Lower leg skin (tissue), 4 donors: ENCODE results near the gene GARIN5B. TPM values are rescaled to one million over a fixed set of nuclear protein-coding genes. Genes with fewer than 3 reads are reported as not detected.
"Not testable (repeated sequence)": the region's sequence is repeated elsewhere in the genome, so short reads cannot be mapped to it uniquely, and the experiment has no call there.

Source experiments
- DNase-seq, 2 donors: peaks; one replicate each; pipeline ENCODE4 v3.0.0-alpha.2; 2019; ENCODE audit warnings: low spot score in 2 of 2
- H3K4me3 ChIP-seq: fragments of 200-600 bp; sonication (generic); 2 replicates; pipeline ENCODE4 v1.5.1; 2017; ENCODE audit warnings: mild to moderate bottlenecking, low read depth; ENCODE audit not compliant: poor library complexity, severe bottlenecking
- CTCF ChIP-seq, 3 donors: fragments of 450-650 bp; IDR thresholded peaks; one replicate each; pipeline ENCODE4 v1.5.1; 2016; ENCODE audit warnings: antibody characterized with exemption in 3 of 3, mild to moderate bottlenecking in 3 of 3, moderate library complexity in 2 of 3
- POLR2A ChIP-seq, 2 donors: fragments of 450-650 bp; IDR thresholded peaks; one replicate each; pipeline ENCODE4 v1.6.1; 2016 to 2017; ENCODE audit warnings: antibody characterized with exemption in 2 of 2, mild to moderate bottlenecking in 1 of 2, moderate library complexity in 1 of 2
- WGBS, 2 donors: methylation state at CpG; one replicate each; pipeline ENCODE4 v1.1.5; 2018; 5-methylcytosine and 5-hydroxymethylcytosine counted together
- intact Hi-C: fragments of 100-400 bp; cut with DNase I; formaldehyde crosslinking; loops from one replicate; pipeline ENCODE4 v1.15.0; 2023; ENCODE audit warnings: low total_unique reads
- total RNA-seq, 4 donors: library from RNA; depleted of rRNA; stranded (reverse); fragments of >200 nt; gene quantifications; one replicate each; pipeline ENCODE4 v1.1.0, GENCODE V29; 2016

Gene GARIN5B
- total RNA-seq, 4 donors from 2014 or later = not detected

- peak in 1 of 2 donors; percentile 88 for DNase-seq
- H3K4me3 ChIP-seq = peak overlapping the region; percentile 74
- WGBS, 2 donors = 17 to 27% methylated on average over 26 to 32 of the region's 35 CpGs
- intact Hi-C loops = loop anchor here (5.0 kb wide), 1 partner anchor 235 kb away; the partner anchor contains the start of genes ZNF580 and ZNF581
- TF ChIP-seq CTCF (IDR thresholded peaks at IDR 0.05) = no peak
- TF ChIP-seq POLR2A (IDR thresholded peaks at IDR 0.05) = no peak
Measured at GRCh38 chr19:55406826-55407549, 43.9 kb upstream of the GARIN5B start.

DNA sequence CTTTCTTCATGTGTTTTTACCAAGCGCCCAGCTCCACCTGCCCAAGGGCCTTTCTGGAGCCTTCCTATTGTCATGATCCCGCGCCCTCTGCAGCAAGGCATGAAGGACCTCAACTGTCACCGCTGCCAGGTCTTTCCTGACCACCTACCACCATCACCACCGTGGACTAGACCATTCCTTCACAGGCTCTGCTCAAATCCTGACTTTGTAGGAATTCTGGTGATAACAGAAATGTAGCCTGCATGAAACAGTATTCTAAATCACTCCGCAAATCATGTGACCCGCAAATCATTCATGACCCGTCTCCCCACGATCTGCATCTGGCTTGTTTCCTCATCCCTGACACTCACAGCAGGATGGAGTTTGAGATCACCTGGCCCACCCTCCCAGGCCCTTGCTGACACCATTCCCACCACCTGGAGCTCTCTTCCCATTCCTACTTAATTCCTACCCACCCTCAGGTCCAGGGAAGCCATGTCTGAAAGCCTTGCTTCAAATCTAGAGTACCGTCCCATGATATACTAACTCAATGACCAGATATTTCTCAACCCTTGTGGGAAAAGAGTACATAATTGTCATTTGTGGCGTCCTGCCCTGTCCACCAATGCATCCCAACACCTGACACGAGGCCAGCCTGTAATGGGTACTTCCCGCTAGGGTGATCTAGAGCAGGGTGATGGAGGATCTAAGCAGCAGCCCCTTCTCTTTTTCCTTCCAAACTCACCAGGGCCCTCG is 43.2 kb upstream of the GARIN5B start:
- WGBS, 2 donors = 80 to 83% methylated on average over 14 of the region's 14 CpGs
- TF ChIP-seq CTCF (IDR thresholded peaks at IDR 0.05) = no peak
- no peak for DNase-seq
- H3K4me3 ChIP-seq = no peak overlapping the region
- intact Hi-C loops = loop anchor here (5.0 kb wide), 1 partner anchor 236 kb away; the partner anchor contains the start of genes ZNF580 and ZNF581

DNA sequence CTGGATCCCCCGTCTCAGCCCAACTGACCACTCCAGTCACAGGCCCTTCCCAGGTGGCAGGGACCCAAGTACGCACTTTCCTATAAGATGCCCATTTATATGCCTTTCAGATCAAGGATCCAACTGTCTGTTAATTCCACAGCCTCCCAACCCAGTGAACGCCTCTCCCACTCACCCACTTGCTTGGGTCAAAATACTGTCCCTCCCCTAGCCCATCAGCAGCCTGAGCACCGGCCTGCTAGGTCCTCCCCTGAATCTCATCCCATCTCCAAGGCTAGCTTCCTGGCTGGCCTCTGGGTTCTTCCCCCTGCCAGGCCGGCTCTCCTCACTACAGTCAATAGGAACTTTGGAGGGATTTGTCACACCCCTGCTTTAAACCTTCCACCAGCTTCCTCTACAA is 42.6 kb upstream of the GARIN5B start:
- WGBS, 2 donors = 82 to 86% methylated on average over 5 of the region's 5 CpGs
- intact Hi-C loops = loop anchor here (5.0 kb wide), 1 partner anchor 237 kb away; the partner anchor contains the start of genes ZNF580 and ZNF581
- no peak for DNase-seq
- TF ChIP-seq CTCF (IDR thresholded peaks at IDR 0.05) = no peak
- no peak for TF ChIP-seq POLR2A (IDR thresholded peaks at IDR 0.05)
- no peak overlapping the region for H3K4me3 ChIP-seq

- TF ChIP-seq POLR2A (IDR thresholded peaks at IDR 0.05) = no peak
- TF ChIP-seq CTCF (IDR thresholded peaks at IDR 0.05) = no peak
- 63 to 77% methylated on average over 2 of the region's 2 CpGs for WGBS, 2 donors
- no peak for DNase-seq
- no peak overlapping the region for H3K4me3 ChIP-seq
- intact Hi-C loops = no loop called here
Measured at GRCh38 chr19:55402509-55402908, 39.4 kb upstream of the GARIN5B start.

DNA sequence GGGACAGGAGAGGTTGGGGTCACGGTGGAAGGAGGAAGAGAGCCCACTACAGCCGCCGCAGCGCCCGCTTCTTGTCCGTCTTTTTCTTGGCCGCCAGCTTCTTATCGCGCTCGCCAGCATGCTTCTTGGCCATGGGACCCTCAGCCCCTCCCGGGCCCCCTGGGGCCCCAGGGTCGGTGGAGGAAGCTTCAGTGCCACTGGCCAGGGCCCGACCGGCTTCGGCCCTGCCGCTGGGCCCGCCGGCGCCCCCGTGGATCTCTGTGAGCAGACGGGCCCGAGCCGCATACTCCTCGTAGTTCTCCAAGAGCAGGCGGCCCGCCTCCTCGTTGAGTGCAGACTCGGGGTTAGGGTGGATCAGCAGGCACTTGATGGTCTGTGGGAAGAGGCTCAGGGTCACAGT is 38.3 kb upstream of the GARIN5B start:
- DNase-seq, H3K4me3 ChIP-seq, intact Hi-C loops: not testable (repeated sequence)
- WGBS, 2 donors = 94% methylated on average over 9 to 26 of the region's 28 CpGs
